GM19099 (cell line): ENCODE data around the gene PORCN.

Experiments
- POLR2A ChIP-seq: IDR thresholded peaks from 3 replicates; pipeline ENCODE4 v1.6.1; 2011; ENCODE audit warnings: low read depth; ENCODE audit not compliant: insufficient read length; ENCODE audit errors: extremely low read depth

The PORCN gene

GRCh38 chrX:48540480-48540879, 31.7 kb downstream of the PORCN start:
- no peak for TF ChIP-seq POLR2A

DNA sequence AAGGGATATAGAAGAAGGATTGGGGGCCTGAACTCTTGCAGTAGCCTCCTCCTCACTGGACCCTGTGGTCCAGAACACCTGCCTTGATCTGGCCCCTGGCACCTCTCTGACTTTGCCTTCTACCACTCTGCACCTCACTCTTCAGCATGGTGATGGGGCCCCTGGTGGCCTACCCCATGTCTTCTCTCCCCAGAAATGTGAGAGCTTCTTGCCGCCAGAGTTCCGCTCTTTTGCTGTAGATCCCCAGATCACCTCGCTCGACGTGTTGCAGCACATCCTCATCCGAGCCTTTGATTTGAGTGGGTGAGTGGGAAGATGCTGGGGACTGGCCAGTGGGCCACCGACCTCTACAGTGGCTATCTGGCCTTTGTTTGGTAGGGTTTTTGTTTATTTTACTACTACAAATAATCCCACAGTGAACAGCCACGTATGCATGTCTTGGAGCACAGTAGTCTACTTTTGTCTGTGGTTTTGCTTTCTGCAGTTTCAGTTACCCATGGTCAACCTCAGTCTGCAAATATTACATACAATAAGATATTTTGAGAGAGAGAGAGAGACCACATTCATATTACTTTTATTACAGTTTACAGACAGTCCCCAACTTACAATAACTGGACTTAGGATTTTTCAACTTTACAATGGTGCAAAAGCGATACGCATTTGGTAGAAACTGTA, 32.5 kb downstream of the PORCN start:
- TF ChIP-seq POLR2A, result no peak

DNA sequence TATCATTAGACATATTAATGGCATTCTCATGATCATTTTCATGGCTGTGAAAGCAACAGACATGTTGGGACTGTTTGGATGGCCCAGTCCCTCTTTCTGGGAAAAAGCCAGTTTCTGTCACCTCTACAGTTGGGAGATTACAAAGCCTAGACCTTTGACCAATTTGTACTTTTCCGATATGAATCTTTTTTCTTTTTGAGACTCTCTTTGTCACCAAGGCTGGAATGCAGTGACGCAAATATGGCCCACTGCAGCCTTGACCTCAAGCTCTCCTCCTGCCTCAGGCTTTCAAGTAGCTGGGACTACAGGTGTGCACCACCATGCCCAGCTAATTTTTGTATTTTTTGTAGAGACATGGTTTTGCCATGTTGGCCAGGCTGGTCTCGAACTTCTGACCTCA, 40.1 kb downstream of the PORCN start:
- no peak for TF ChIP-seq POLR2A

- no peak for TF ChIP-seq POLR2A
These were observed 49.5 kb downstream of the PORCN start for GRCh38 chrX:48558271-48558670.

GRCh38 chrX:48559636-48560035, 50.8 kb downstream of the PORCN start:
- no peak for TF ChIP-seq POLR2A

- no peak for TF ChIP-seq POLR2A
These were observed 51.3 kb downstream of the PORCN start for GRCh38 chrX:48560056-48560455.

GRCh38 chrX:48560681-48561080, 51.9 kb downstream of the PORCN start:
- no peak for TF ChIP-seq POLR2A

GRCh38 chrX:48569958-48570357, 61.2 kb downstream of the PORCN start:
- no peak for TF ChIP-seq POLR2A
